HEK293 (cell line): ENCODE measurements around the gene F2.

Source experiments
- CTCF ChIA-PET: fragments of 350-600 bp; formaldehyde crosslinking; extraction: SDS; loops from one replicate; lab custom pipeline; 2021; ENCODE audit warnings: antibody characterized with exemption; lab: Yijun Ruan, JAX
- POLR2A ChIA-PET: fragments of 300-600 bp; formaldehyde crosslinking; extraction: SDS; loops from one replicate; lab custom pipeline; 2020; ENCODE audit warnings: antibody characterized with exemption, inconsistent platforms; lab: Yijun Ruan, JAX
- H3K27ac ChIP-seq: fragments of 200-500 bp; sonication (Bioruptor generic); 2 replicates; pipeline ENCODE4 v1.5.1; 2014; ENCODE audit warnings: low read depth, low read length, control low read depth, inconsistent platforms; ENCODE audit errors: extremely low read depth
- H3K36me3 ChIP-seq, 2 experiments: fragments of 200-500 bp in 1 of 2; sonication (Bioruptor generic) in 1 of 2; 1 replicate in 1 of 2; 2 replicates in 1 of 2; pipeline ENCODE4 v1.5.1; 2014 to 2017; ENCODE audit warnings: inconsistent platforms in 2 of 2, low read length in 2 of 2; ENCODE audit not compliant: control insufficient read depth in 2 of 2, insufficient read depth in 1 of 2
- H3K4me1 ChIP-seq: fragments of 200-500 bp; sonication (Bioruptor generic); 2 replicates; pipeline ENCODE4 v1.5.1; 2014; ENCODE audit warnings: mild to moderate bottlenecking, low read length, inconsistent platforms; ENCODE audit not compliant: control insufficient read depth, insufficient read depth
- H3K4me3 ChIP-seq: 2 replicates; pipeline ENCODE4 v1.5.1; 2011; ENCODE audit warnings: low read depth, mild to moderate bottlenecking, control low read depth, low read length, moderate library complexity
- H3K9me3 ChIP-seq: fragments of 200-500 bp; sonication (Bioruptor generic); 2 replicates; pipeline ENCODE4 v1.5.1; 2014; ENCODE audit warnings: low read depth, low read length, inconsistent platforms; ENCODE audit not compliant: control insufficient read depth, insufficient read depth
- EGR2 ChIP-seq: fragments of 450-650 bp; formaldehyde crosslinking; IDR thresholded peaks from 2 replicates; pipeline ENCODE4 v1.5.1; 2016; ENCODE audit warnings: low read depth, missing biosample characterization, missing genetic modification characterization
- OVOL3 ChIP-seq: fragments of 450-650 bp; formaldehyde crosslinking; IDR thresholded peaks from 2 replicates; pipeline ENCODE4 v1.5.1; 2016; ENCODE audit warnings: missing biosample characterization, missing genetic modification characterization
- REPIN1 ChIP-seq: fragments of 450-650 bp; formaldehyde crosslinking; IDR thresholded peaks from 2 replicates; pipeline ENCODE4 v1.5.1; 2017; ENCODE audit warnings: missing biosample characterization, missing genetic modification characterization, low read depth
- SCRT2 ChIP-seq: fragments of 450-650 bp; formaldehyde crosslinking; IDR thresholded peaks from 2 replicates; pipeline ENCODE4 v1.5.1; 2016; ENCODE audit warnings: missing biosample characterization, missing genetic modification characterization
- YY2 ChIP-seq: fragments of 450-650 bp; formaldehyde crosslinking; IDR thresholded peaks from 2 replicates; pipeline ENCODE4 v1.5.1; 2016; ENCODE audit warnings: missing biosample characterization, missing genetic modification characterization
- ZBTB20 ChIP-seq: fragments of 450-650 bp; formaldehyde crosslinking; IDR thresholded peaks from 2 replicates; pipeline ENCODE4 v1.5.1; 2016; ENCODE audit warnings: missing biosample characterization, missing genetic modification characterization
- ZFHX2 ChIP-seq: fragments of 450-650 bp; formaldehyde crosslinking; conservative IDR thresholded peaks from 2 replicates; pipeline ENCODE4 v1.5.1; 2016; ENCODE audit warnings: missing biosample characterization, missing genetic modification characterization
- ZNF133 ChIP-seq: fragments of 450-650 bp; formaldehyde crosslinking; IDR thresholded peaks from 2 replicates; pipeline ENCODE4 v1.5.1; 2016; ENCODE audit warnings: missing biosample characterization, missing genetic modification characterization
- ZNF140 ChIP-seq: fragments of 450-650 bp; formaldehyde crosslinking; IDR thresholded peaks from 2 replicates; pipeline ENCODE4 v1.5.1; 2016; ENCODE audit warnings: missing biosample characterization, missing genetic modification characterization
- ZNF184 ChIP-seq: fragments of 450-650 bp; IDR thresholded peaks from 2 replicates; pipeline ENCODE4 v1.5.1; 2018; ENCODE audit warnings: missing biosample characterization, mild to moderate bottlenecking, missing genetic modification characterization
- ZNF341 ChIP-seq: fragments of 450-650 bp; formaldehyde crosslinking; IDR thresholded peaks from 2 replicates; pipeline ENCODE4; 2016; ENCODE audit warnings: low read depth, missing biosample characterization, missing genetic modification characterization
- ZNF416 ChIP-seq: fragments of 450-650 bp; formaldehyde crosslinking; IDR thresholded peaks from 2 replicates; pipeline ENCODE4 v1.5.1; 2016; ENCODE audit warnings: missing biosample characterization, missing genetic modification characterization
- ZNF555 ChIP-seq: fragments of 450-650 bp; formaldehyde crosslinking; conservative IDR thresholded peaks from 2 replicates; pipeline ENCODE4 v1.5.1; 2017; ENCODE audit warnings: missing biosample characterization, mild to moderate bottlenecking, missing genetic modification characterization, inconsistent platforms
- ZNF585B ChIP-seq: fragments of 450-650 bp; formaldehyde crosslinking; IDR thresholded peaks from 2 replicates; pipeline ENCODE4 v1.5.1; 2016; ENCODE audit warnings: missing biosample characterization, missing genetic modification characterization
- ZNF626 ChIP-seq: fragments of 450-650 bp; sonication (Bioruptor Pico); formaldehyde crosslinking; IDR thresholded peaks from 2 replicates; pipeline ENCODE4 v1.5.1; 2018; ENCODE audit warnings: missing biosample characterization, missing genetic modification characterization, inconsistent platforms
- ZNF785 ChIP-seq: fragments of 450-650 bp; formaldehyde crosslinking; IDR thresholded peaks from 2 replicates; pipeline ENCODE4 v1.5.1; 2016; ENCODE audit warnings: missing biosample characterization, missing genetic modification characterization
- ZNF792 ChIP-seq: fragments of 450-650 bp; formaldehyde crosslinking; IDR thresholded peaks from 2 replicates; pipeline ENCODE4 v1.5.1; 2016; ENCODE audit warnings: missing biosample characterization, missing genetic modification characterization
- ZNF837 ChIP-seq: fragments of 450-650 bp; formaldehyde crosslinking; IDR thresholded peaks from 2 replicates; pipeline ENCODE4 v1.5.1; 2016; ENCODE audit warnings: missing biosample characterization, missing genetic modification characterization
- TF ChIP-seq, protein P1 (sequence below): fragments of 450-650 bp; formaldehyde crosslinking; IDR thresholded peaks from 2 replicates; pipeline ENCODE4 v1.5.1; 2017; ENCODE audit warnings: missing biosample characterization, missing genetic modification characterization
- TF ChIP-seq, protein P2 (sequence below): fragments of 450-650 bp; formaldehyde crosslinking; IDR thresholded peaks from 2 replicates; pipeline ENCODE4 v1.5.1; 2017; ENCODE audit warnings: missing biosample characterization, missing genetic modification characterization
- TF ChIP-seq, protein P3 (sequence below): fragments of 450-650 bp; formaldehyde crosslinking; IDR thresholded peaks from 2 replicates; pipeline ENCODE4 v1.5.1; 2016; ENCODE audit warnings: missing biosample characterization, missing genetic modification characterization
- TF ChIP-seq, protein P4 (sequence below): fragments of 450-650 bp; formaldehyde crosslinking; IDR thresholded peaks from 2 replicates; pipeline ENCODE4 v1.5.1; 2017; ENCODE audit warnings: missing biosample characterization, missing genetic modification characterization
- TF ChIP-seq, protein P5 (sequence below): fragments of 450-650 bp; formaldehyde crosslinking; optimal IDR thresholded peaks from 2 replicates; pipeline ENCODE3; 2016; ENCODE audit warnings: missing biosample characterization, mild to moderate bottlenecking, missing genetic modification characterization

The F2 gene

DNA sequence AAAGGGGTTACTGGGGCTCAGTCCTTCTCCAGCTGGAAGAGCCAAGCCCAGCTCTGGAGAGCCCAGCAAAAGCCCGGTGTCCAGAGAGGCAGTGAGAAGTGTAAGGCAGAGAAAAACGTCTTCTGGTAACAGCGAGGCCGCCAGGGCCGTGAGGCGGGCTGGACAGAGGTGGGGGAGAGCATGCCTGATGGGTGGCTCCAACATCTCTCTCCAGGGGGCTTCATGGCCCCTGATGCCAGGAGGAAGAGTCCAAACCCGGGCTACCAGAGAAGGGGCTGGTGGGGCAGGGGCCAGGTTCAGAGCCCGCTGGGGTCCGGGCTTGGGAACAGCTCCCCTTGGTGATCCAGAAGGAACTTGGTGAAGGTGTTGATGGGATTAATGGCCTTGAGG lies 40.3 kb upstream of the F2 start:
- ChIA-PET CTCF (interaction anchor here (0.5 to 0.6 kb wide), 2 partner anchors 14 to 263 kb away, joined by 3 to 4 read pairs; no protein-coding TSS in a partner anchor), POLR2A (interaction anchor here (0.8 kb wide), 1 partner anchor 21 kb away, joined by 3 read pairs; the partner anchor contains the start of gene ARHGAP1)
- no peak overlapping the region for H3K4me3 ChIP-seq
- no peak for TF ChIP-seq ZNF626 (tag by site-specific recombination)
- no peak for TF ChIP-seq ZNF585B
- no peak for TF ChIP-seq ZFHX2 (tag by site-specific recombination)
- no peak for TF ChIP-seq ZNF555 (tag by site-specific recombination)
- TF ChIP-seq ZNF792 (tag by site-specific recombination): no peak
- no peak for TF ChIP-seq ZNF341 (tag by site-specific recombination)
- TF ChIP-seq ZNF785 (tag by site-specific recombination): no peak
- TF ChIP-seq, protein P1, sequence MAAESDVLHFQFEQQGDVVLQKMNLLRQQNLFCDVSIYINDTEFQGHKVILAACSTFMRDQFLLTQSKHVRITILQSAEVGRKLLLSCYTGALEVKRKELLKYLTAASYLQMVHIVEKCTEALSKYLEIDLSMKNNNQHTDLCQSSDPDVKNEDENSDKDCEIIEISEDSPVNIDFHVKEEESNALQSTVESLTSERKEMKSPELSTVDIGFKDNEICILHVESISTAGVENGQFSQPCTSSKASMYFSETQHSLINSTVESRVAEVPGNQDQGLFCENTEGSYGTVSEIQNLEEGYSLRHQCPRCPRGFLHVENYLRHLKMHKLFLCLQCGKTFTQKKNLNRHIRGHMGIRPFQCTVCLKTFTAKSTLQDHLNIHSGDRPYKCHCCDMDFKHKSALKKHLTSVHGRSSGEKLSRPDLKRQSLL (tag by site-specific recombination): no peak
- no peak for TF ChIP-seq ZNF133 (tag by site-specific recombination)
- no peak for TF ChIP-seq ZBTB20 (tag by site-specific recombination)
- TF ChIP-seq, protein P2, sequence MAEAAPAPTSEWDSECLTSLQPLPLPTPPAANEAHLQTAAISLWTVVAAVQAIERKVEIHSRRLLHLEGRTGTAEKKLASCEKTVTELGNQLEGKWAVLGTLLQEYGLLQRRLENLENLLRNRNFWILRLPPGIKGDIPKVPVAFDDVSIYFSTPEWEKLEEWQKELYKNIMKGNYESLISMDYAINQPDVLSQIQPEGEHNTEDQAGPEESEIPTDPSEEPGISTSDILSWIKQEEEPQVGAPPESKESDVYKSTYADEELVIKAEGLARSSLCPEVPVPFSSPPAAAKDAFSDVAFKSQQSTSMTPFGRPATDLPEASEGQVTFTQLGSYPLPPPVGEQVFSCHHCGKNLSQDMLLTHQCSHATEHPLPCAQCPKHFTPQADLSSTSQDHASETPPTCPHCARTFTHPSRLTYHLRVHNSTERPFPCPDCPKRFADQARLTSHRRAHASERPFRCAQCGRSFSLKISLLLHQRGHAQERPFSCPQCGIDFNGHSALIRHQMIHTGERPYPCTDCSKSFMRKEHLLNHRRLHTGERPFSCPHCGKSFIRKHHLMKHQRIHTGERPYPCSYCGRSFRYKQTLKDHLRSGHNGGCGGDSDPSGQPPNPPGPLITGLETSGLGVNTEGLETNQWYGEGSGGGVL: no peak
- no peak for TF ChIP-seq ZNF184 (tag by site-specific recombination)
- TF ChIP-seq YY2: no peak
- TF ChIP-seq ZNF140 (tag by site-specific recombination): no peak
- H3K27ac ChIP-seq: no peak overlapping the region
- H3K4me1 ChIP-seq: no peaks in the 10 kb centered on the region
- H3K9me3 ChIP-seq: no peaks in the 10 kb centered on the region
- H3K36me3 ChIP-seq: peaks cover 0 to 48% of the 10 kb centered on the region in 2 experiments; a peak in 1 of 3 replicates

DNA sequence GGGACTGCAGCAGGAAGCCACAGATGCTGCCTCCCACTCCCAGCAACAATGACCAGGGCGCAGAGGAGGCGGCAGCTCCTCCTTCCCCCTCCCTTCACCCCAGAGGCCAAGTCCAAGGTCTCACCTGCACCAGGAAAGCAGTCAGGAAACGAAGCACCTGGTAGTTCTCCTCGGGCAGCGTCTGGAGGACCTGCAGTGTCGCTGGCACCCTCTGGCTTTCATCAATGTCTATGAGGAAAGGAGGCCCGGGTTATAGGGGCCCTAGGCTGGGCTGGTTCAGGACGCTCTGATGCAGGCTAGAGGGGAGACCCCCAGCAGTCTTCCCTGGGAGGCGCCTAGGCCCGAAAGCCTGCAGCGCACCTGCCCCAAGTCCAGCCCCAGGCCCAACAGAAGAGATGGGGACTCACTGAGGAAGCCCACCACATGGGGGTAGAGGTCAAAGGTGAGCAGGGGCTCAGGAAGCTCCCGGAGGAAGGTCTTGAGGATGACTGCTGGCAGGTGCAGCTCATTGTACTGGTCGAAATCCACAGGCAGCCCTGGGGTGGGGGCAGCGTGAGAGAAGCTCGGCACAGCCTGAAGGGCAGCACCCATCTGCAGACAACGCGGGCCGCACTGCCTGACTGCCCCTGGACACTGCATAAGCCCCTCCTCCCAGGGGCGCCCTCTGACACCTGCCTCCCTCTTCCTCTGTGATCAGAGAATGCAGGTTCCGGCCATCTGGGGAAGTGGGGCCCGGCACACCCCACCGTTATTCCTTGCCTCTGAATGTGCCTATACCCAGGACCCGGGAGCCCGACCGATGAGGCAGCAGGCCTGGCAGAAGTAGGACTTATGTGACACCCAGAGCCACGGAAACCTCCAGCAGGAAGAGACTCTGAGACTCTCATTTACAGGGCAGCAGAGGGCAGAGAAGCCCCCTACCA lies 39.5 kb upstream of the F2 start:
- Histone ChIP-seq H3K4me3 (no peak overlapping the region), H3K9me3 (no peaks in the 10 kb centered on the region), H3K27ac (no peak overlapping the region), H3K36me3 (peaks cover 0 to 44% of the 10 kb centered on the region in 2 experiments; a peak in 1 of 3 replicates), H3K4me1 (no peaks in the 10 kb centered on the region)
- CTCF ChIA-PET: no interaction called here
- TF ChIP-seq EGR2: no peak
- TF ChIP-seq, protein P3, sequence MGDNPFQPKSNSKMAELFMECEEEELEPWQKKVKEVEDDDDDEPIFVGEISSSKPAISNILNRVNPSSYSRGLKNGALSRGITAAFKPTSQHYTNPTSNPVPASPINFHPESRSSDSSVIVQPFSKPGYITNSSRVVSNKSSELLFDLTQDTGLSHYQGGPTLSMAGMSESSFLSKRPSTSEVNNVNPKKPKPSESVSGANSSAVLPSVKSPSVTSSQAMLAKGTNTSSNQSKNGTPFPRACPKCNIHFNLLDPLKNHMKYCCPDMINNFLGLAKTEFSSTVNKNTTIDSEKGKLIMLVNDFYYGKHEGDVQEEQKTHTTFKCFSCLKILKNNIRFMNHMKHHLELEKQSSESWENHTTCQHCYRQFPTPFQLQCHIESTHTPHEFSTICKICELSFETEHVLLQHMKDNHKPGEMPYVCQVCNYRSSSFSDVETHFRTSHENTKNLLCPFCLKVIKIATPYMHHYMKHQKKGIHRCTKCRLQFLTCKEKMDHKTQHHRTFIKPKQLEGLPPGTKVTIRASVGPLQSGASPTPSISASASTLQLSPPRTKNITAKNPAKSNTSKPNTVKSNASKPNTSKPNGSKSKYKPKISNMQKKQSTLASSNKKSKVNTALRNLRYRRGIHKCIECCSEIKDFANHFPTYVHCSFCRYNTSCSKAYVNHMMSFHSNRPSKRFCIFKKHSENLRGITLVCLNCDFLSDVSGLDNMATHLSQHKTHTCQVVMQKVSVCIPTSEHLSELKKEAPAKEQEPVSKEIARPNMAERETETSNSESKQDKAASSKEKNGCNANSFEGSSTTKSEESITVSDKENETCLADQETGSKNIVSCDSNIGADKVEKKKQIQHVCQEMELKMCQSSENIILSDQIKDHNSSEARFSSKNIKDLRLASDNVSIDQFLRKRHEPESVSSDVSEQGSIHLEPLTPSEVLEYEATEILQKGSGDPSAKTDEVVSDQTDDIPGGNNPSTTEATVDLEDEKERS (tag by site-specific recombination): no peak
- no peak for TF ChIP-seq SCRT2 (tag by site-specific recombination)
- no peak for TF ChIP-seq ZNF416
- TF ChIP-seq, protein P4, sequence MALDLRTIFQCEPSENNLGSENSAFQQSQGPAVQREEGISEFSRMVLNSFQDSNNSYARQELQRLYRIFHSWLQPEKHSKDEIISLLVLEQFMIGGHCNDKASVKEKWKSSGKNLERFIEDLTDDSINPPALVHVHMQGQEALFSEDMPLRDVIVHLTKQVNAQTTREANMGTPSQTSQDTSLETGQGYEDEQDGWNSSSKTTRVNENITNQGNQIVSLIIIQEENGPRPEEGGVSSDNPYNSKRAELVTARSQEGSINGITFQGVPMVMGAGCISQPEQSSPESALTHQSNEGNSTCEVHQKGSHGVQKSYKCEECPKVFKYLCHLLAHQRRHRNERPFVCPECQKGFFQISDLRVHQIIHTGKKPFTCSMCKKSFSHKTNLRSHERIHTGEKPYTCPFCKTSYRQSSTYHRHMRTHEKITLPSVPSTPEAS: no peak
- TF ChIP-seq REPIN1 (tag by site-specific recombination): no peak
- no peak for TF ChIP-seq OVOL3 (tag by site-specific recombination)
- no peak for TF ChIP-seq ZNF837
- TF ChIP-seq, protein P5, sequence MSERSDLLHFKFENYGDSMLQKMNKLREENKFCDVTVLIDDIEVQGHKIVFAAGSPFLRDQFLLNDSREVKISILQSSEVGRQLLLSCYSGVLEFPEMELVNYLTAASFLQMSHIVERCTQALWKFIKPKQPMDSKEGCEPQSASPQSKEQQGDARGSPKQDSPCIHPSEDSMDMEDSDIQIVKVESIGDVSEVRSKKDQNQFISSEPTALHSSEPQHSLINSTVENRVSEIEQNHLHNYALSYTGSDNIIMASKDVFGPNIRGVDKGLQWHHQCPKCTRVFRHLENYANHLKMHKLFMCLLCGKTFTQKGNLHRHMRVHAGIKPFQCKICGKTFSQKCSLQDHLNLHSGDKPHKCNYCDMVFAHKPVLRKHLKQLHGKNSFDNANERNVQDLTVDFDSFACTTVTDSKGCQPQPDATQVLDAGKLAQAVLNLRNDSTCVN (tag by site-specific recombination): no peak
- POLR2A ChIA-PET: no interaction called here
